ENCODE results near the gene ARG2.
A peak's percentile ranks its signal among the peaks of the same experiment; 100 is the strongest.

ARG2 gene

GRCh38 chr14:67576216-67576955 is 43.3 kb upstream of the ARG2 start:
- Histone ChIP-seq H3K4me3 (ENCODE audit: low read depth in 1 of 2, low read length in 2 of 2) (no peak overlapping the region), H3K79me2 (ENCODE audit: insufficient read depth, low read length) (no peaks in the 10 kb centered on the region), H3K4me1 (ENCODE audit: insufficient read depth, low read length) (no peaks in the 10 kb centered on the region), H2AFZ (ENCODE audit: low read depth, low read length) (no peak overlapping the region), H3K27ac (ENCODE audit: low read length) (no peak overlapping the region), H4K20me1 (ENCODE audit: insufficient read depth, low read length) (no peaks in the 10 kb centered on the region), H3K4me2 (ENCODE audit: insufficient read depth, low read length) (no peak overlapping the region), H3K9me3 (ENCODE audit: insufficient read depth, low read length, severe bottlenecking) (no peaks in the 10 kb centered on the region), H3K27me3 (ENCODE audit: insufficient read depth, low read length, poor library complexity) (no peaks in the 10 kb centered on the region), H3K9ac (ENCODE audit: low read depth, low read length) (no peak overlapping the region), H3K36me3 (ENCODE audit: insufficient read depth, low read length) (no peaks in the 10 kb centered on the region)
- ATAC-seq (ENCODE audit: insufficient read depth, low read depth) (no peak), DNase-seq (no peak)
- TF ChIP-seq EZH2 (IDR thresholded peaks at IDR 0.05; ENCODE audit: borderline replicate concordance, low read depth, low read length, severe bottlenecking), result no peak
- peak; percentile 4 for TF ChIP-seq CTCF (IDR thresholded peaks at IDR 0.05; ENCODE audit: borderline replicate concordance, extremely low read depth, low read length, poor library complexity, severe bottlenecking)

- Histone ChIP-seq H3K4me2 (ENCODE audit: insufficient read depth, low read length) (no peak overlapping the region), H3K36me3 (ENCODE audit: insufficient read depth, low read length) (no peaks in the 10 kb centered on the region), H3K9me3 (ENCODE audit: insufficient read depth, low read length, severe bottlenecking) (no peaks in the 10 kb centered on the region), H2AFZ (ENCODE audit: low read depth, low read length) (no peak overlapping the region), H3K9ac (ENCODE audit: low read depth, low read length) (no peak overlapping the region), H3K4me3 (ENCODE audit: low read depth in 1 of 2, low read length in 2 of 2) (no peak overlapping the region), H3K4me1 (ENCODE audit: insufficient read depth, low read length) (no peaks in the 10 kb centered on the region), H3K79me2 (ENCODE audit: insufficient read depth, low read length) (no peaks in the 10 kb centered on the region), H4K20me1 (ENCODE audit: insufficient read depth, low read length) (no peaks in the 10 kb centered on the region), H3K27me3 (ENCODE audit: insufficient read depth, low read length, poor library complexity) (no peaks in the 10 kb centered on the region), H3K27ac (ENCODE audit: low read length) (no peak overlapping the region)
- TF ChIP-seq CTCF (IDR thresholded peaks at IDR 0.05; ENCODE audit: borderline replicate concordance, extremely low read depth, low read length, poor library complexity, severe bottlenecking), result no peak
- ATAC-seq (ENCODE audit: insufficient read depth, low read depth) (no peak), DNase-seq (no peak)
Measured at GRCh38 chr14:67577181-67577808, 42.4 kb upstream of the ARG2 start.

GRCh38 chr14:67577909-67578749 is 41.6 kb upstream of the ARG2 start:
- no peak for DNase-seq
- ATAC-seq (ENCODE audit: insufficient read depth, low read depth), result no peak
- H3K36me3 ChIP-seq (ENCODE audit: insufficient read depth, low read length), result no peaks in the 10 kb centered on the region
- no peaks in the 10 kb centered on the region for H3K79me2 ChIP-seq (ENCODE audit: insufficient read depth, low read length)
- H3K27me3 ChIP-seq (ENCODE audit: insufficient read depth, low read length, poor library complexity), result no peaks in the 10 kb centered on the region
- H3K27ac ChIP-seq (ENCODE audit: low read length), result no peak overlapping the region
- H3K9ac ChIP-seq (ENCODE audit: low read depth, low read length), result no peak overlapping the region
- no peak overlapping the region for H2AFZ ChIP-seq (ENCODE audit: low read depth, low read length)
- no peak overlapping the region for H3K4me3 ChIP-seq (ENCODE audit: low read depth in 1 of 2, low read length in 2 of 2)
- no peaks in the 10 kb centered on the region for H3K4me1 ChIP-seq (ENCODE audit: insufficient read depth, low read length)
- H3K9me3 ChIP-seq (ENCODE audit: insufficient read depth, low read length, severe bottlenecking), result no peaks in the 10 kb centered on the region
- no peak for TF ChIP-seq CTCF (IDR thresholded peaks at IDR 0.05; ENCODE audit: borderline replicate concordance, extremely low read depth, low read length, poor library complexity, severe bottlenecking)
- no peak for TF ChIP-seq EZH2 (IDR thresholded peaks at IDR 0.05; ENCODE audit: borderline replicate concordance, low read depth, low read length, severe bottlenecking)
- no peak overlapping the region for H3K4me2 ChIP-seq (ENCODE audit: insufficient read depth, low read length)
- H4K20me1 ChIP-seq (ENCODE audit: insufficient read depth, low read length), result no peaks in the 10 kb centered on the region
